ENCODE measurements around the gene PPP2R5D. TPM values are rescaled to one million over a fixed set of nuclear protein-coding genes. Genes with fewer than 3 reads are reported as not detected.

The PPP2R5D gene
- total RNA-seq, 3 donors from 2014 or later: 35.9 to 45.0 (median 38.8) TPM

DNA sequence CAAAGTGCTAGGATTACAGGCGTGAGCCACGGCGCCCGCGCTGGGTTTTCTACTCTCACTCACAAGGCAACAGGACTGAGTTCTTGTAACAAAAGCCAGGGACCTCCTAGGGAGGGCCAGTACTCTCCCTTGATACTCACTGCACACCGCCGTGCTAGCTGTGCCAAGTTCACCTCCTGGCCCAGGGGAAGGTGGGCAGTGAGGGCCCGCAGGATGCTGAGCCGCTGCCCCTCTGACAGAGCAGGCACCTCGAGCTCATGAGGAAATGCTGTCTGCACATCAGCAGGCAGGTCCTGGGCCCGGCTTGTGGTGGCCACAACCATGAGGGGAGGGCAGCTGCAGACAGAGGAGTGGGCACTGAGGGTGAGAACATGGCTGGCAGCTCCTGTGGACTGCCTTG is 17.1 kb upstream of the PPP2R5D start:
- no peaks in the 10 kb centered on the region for H3K4me1 ChIP-seq (ENCODE audit: low read depth)
- TF ChIP-seq, protein P1, sequence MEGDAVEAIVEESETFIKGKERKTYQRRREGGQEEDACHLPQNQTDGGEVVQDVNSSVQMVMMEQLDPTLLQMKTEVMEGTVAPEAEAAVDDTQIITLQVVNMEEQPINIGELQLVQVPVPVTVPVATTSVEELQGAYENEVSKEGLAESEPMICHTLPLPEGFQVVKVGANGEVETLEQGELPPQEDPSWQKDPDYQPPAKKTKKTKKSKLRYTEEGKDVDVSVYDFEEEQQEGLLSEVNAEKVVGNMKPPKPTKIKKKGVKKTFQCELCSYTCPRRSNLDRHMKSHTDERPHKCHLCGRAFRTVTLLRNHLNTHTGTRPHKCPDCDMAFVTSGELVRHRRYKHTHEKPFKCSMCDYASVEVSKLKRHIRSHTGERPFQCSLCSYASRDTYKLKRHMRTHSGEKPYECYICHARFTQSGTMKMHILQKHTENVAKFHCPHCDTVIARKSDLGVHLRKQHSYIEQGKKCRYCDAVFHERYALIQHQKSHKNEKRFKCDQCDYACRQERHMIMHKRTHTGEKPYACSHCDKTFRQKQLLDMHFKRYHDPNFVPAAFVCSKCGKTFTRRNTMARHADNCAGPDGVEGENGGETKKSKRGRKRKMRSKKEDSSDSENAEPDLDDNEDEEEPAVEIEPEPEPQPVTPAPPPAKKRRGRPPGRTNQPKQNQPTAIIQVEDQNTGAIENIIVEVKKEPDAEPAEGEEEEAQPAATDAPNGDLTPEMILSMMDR (IDR thresholded peaks at IDR 0.05): no peak
- intact Hi-C loops (cut with DNase I, micrococcal nuclease): no loop called here
- H3K9me3 ChIP-seq: no peaks in the 10 kb centered on the region
- H3K4me3 ChIP-seq: no peak overlapping the region
- ATAC-seq: no peak
- no peak for DNase-seq
- H3K36me3 ChIP-seq (ENCODE audit: low read depth): no peaks in the 10 kb centered on the region

DNA sequence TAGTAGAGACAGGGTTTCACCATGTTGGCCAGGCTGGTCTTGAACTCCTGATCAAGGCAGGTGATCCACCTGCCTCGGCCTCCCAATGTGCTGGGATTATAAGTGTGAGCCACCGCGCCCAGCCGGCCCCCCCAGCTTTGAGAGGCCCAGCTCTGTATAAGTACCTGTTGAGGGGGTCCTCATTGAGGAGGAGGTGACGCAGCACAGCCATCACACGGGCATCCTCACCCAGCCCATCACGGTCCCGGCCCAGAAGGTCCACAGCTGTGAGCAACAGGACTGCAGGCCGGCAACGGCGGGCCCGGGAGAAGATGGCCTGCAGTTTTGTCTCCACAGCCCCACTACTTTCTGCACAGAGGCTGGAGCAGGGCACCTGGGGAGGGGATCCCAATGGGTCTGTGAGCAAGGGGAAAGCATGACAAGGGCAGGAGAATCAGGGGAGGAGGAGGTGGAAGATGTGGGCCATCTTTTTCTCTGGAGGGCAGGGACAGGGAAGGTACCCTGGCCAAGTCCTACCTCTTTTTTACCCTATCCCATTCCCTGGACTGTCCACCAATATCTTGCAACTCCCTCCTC is 16.2 kb upstream of the PPP2R5D start:
- H3K36me3 ChIP-seq (ENCODE audit: low read depth): no peaks in the 10 kb centered on the region

DNA sequence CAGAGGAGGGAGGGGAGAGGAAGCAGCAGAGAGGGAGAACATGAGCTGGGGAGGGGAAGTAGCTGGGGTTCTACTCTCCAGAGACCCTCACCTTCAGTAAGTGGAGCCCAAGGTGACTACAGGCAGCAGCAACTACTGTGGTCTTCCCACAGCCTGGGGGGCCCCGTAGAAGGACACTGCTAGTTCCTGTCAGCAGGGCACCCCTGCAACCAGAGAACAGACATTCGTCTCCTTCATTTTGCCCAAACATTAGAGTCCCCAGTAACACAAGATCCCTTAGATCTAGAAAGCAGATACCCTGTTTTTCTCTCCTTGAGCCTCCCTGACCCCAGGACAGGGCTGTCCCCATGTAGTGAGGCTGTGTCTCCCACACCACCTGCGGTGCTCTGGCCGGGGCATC is 15.6 kb upstream of the PPP2R5D start:
- ATAC-seq (no peak), DNase-seq (no peak)
- intact Hi-C loops (cut with DNase I, micrococcal nuclease): no loop called here
- Histone ChIP-seq H3K36me3 (ENCODE audit: low read depth) (no peaks in the 10 kb centered on the region), H3K4me3 (no peak overlapping the region), H3K4me1 (ENCODE audit: low read depth) (no peaks in the 10 kb centered on the region), H3K9me3 (no peaks in the 10 kb centered on the region)
- TF ChIP-seq, protein P1 (IDR thresholded peaks at IDR 0.05): no peak

More for the DNA sequence above, 16.2 kb upstream of the PPP2R5D start:
- no peak overlapping the region for H3K4me3 ChIP-seq
- intact Hi-C loops (cut with DNase I, micrococcal nuclease): no loop called here
- no peaks in the 10 kb centered on the region for H3K4me1 ChIP-seq (ENCODE audit: low read depth)
- DNase-seq (no peak), ATAC-seq (no peak)
- TF ChIP-seq, protein P1 (IDR thresholded peaks at IDR 0.05): no peak
- H3K9me3 ChIP-seq: no peaks in the 10 kb centered on the region

DNA sequence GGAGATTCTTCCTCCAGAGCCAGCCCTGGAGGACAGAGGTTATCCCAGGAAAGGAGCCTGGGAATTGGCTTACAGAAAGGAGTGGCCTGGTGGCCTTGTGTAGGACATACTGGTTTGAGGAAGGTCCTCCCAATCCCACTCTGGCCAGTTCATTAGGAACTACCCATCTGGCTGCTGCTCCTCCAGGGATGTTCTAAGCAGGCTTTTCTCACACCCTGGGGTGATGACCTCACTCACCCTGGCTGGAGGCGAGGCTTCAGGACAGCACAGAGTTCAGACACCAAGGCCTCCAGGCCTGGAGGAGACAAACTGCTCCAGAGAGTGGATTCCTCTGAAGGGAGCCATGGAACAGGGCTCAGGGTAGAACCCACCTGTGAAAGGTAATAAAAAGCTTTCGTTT is 14.9 kb upstream of the PPP2R5D start:
- DNase-seq (no peak), ATAC-seq (no peak)
- Histone ChIP-seq H3K4me1 (ENCODE audit: low read depth) (no peaks in the 10 kb centered on the region), H3K36me3 (ENCODE audit: low read depth) (no peaks in the 10 kb centered on the region), H3K9me3 (no peaks in the 10 kb centered on the region), H3K4me3 (no peak overlapping the region)
- intact Hi-C loops (cut with DNase I, micrococcal nuclease): no loop called here
- TF ChIP-seq, protein P1 (IDR thresholded peaks at IDR 0.05): no peak

DNA sequence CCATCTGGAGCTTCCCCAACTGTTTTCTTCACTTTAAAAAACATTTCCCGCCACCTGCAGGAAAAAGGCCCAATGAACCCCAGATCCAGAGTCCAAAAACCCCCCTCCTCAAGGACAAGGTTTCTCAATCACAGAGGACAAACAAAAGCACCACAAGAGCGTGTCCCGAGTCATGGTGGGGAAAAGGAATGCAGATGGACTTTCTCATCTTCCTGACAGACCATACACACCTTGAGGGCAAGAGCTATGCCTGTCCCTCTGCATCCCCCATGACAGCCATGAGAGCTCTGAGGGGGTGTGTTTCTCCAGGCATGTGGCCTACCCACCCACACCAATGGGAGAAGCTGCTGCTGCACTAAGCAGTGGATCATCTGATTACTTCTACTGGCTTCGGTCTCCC is 14.4 kb upstream of the PPP2R5D start:
- Histone ChIP-seq H3K36me3 (ENCODE audit: low read depth) (no peaks in the 10 kb centered on the region), H3K4me3 (no peak overlapping the region), H3K9me3 (no peaks in the 10 kb centered on the region), H3K4me1 (ENCODE audit: low read depth) (no peaks in the 10 kb centered on the region)
- TF ChIP-seq, protein P1 (IDR thresholded peaks at IDR 0.05): no peak
- DNase-seq (no peak), ATAC-seq (no peak)
- intact Hi-C loops (cut with DNase I, micrococcal nuclease): no loop called here
